Activated naive CD4-positive, alpha-beta T cell treated with anti-CD3 and anti-CD28 coated beads, Interleukin-2, amount 50 U/mL, for 24 hours (primary cell): ENCODE data around the gene FEM1B.
"Not testable (repeated sequence)": the region's sequence is repeated elsewhere in the genome, so short reads cannot be mapped to it uniquely, and the experiment has no call there.

Source experiments
- H3K27ac Mint-ChIP-seq: one replicate; pipeline ENCODE4 v1.8.0; 2021; ENCODE audit warnings: mild to moderate bottlenecking, mixed read lengths
- H3K27me3 Mint-ChIP-seq: one replicate; pipeline ENCODE4 v1.8.0; 2021; ENCODE audit warnings: mixed read lengths
- H3K36me3 Mint-ChIP-seq: one replicate; pipeline ENCODE4 v1.8.0; 2021; ENCODE audit warnings: mixed read lengths
- H3K4me1 Mint-ChIP-seq: one replicate; pipeline ENCODE4 v1.8.0; 2021; ENCODE audit warnings: mixed read lengths
- H3K4me3 Mint-ChIP-seq: one replicate; pipeline ENCODE4 v1.8.0; 2021; ENCODE audit warnings: mild to moderate bottlenecking, mixed read lengths
- H3K9me3 Mint-ChIP-seq: one replicate; pipeline ENCODE4 v1.8.0; 2021; ENCODE audit warnings: mixed read lengths

FEM1B gene

DNA sequence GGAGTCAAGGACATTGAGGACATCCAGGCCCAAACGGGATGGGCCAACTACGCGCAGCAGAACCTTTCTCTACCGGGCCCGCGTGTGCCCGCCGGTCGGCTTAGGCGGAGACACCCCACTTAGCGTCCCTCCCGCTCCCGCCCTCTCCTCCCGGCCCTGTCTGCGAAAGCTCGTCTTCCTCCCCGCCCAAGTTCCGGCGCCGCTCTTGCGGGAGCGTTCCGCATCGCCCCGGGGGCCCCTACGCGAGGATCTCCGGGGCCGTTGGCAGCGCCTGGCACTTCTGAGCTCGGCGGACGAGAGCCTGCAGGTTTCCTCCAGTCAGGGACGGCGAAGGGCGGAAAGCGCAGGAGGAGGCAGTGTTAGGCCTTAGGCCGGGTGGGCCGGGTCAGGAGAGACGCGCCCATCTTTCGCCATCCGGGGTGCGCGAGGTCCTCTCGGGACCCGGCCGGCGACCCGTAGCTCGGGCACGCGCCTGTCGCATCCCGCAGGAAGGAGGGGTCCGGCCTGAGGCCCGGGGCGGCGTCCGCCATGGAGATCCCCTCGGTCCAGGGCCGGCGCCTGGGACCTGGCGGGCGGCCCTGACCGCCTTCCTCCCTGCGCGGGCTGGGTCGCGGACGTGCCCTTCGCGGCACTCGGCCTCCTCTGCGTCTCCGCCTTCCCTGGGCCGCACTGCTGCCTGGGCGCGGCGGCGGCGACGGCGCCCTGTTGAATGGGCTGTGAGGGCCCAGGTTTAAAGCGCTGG lies at the start of gene FEM1B:
FEM1B (plus strand) TSS at position 143 of the 742 bp plus-strand sequence. CDS start 673 bp downstream, outside the sequence.
- Mint-ChIP-seq H3K4me1 (peaks cover 57% of the 10 kb centered on the region), H3K27ac (peak within 1 kb of the TSS; percentile 99), H3K27me3 (no peaks in the 10 kb centered on the region), H3K36me3 (peaks cover 8% of the 10 kb centered on the region), H3K4me3 (peak within 1 kb of the TSS; percentile 92), H3K9me3 (no peaks in the 10 kb centered on the region)

DNA sequence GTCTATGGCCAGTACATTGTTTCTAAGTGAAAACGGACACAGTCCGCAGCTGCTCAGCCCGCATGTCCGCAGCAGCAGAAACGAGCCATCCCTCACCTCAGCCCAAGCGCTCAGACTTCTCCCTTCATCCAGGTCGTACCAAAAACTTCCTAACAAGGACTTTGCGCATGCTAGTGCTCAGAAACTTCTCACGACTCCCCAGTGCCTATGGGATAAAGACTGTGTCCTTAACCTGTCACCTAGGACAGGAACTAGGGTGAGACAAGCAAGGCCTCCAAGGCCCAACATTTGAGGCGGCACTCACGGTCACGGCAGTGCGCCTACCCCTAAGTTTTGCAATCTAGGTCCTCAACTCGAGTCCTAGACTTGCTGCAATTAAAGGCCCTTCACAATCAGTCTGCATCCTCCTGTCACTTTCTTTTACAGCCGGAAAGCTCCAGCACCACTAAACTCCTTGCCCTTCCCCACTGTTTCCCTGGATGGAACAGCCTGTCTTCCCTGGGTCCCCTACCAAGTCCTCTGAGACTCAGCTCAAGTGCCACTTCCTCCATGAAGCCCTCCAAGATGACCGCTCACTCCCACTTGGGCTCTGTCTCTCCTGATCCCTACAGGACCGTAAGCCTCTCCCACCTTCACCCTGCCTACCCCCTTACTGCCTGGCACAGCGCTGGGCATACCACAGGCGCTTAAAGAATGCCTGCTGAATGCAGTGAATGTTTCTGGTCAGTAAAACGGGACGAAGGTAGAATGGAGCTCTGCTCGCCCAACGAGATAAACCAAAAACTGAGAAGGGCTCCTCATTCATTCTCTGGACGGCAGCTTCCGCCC lies 49.2 kb upstream of the FEM1B start:
- peaks cover 5% of the 10 kb centered on the region for H3K36me3 Mint-ChIP-seq
- H3K27ac Mint-ChIP-seq = peak overlapping the region; percentile 91
- peaks cover 52% of the 10 kb centered on the region for H3K4me1 Mint-ChIP-seq
- H3K27me3 Mint-ChIP-seq = no peaks in the 10 kb centered on the region
- no peaks in the 10 kb centered on the region for H3K9me3 Mint-ChIP-seq
- peak overlapping the region; percentile 97 for H3K4me3 Mint-ChIP-seq

DNA sequence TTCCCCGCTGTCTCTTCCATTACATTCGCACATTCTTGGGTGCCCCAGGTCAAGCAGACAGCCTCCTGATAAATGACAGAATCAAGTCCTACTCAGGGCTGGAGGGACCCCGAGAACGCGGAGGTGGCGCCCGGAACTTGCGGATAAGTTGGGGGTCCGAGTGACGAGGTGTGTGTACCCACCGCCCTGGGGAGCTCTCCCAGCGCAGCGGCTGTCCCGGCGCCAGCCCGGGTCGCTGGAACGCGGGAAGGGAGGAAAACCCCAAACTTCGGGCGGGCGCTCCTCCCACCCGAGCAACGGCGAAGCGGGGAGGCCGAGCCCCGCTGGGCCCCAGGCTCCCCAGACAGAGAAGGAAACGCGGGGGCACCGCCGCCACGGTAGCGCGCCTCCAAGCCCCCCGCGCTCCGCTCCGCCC lies 48.6 kb upstream of the FEM1B start:
- Mint-ChIP-seq H3K4me3 (peak overlapping the region; percentile 97), H3K9me3 (no peaks in the 10 kb centered on the region), H3K4me1 (peaks cover 52% of the 10 kb centered on the region), H3K36me3 (peaks cover 5% of the 10 kb centered on the region), H3K27me3 (no peaks in the 10 kb centered on the region), H3K27ac (peak overlapping the region; percentile 91)

DNA sequence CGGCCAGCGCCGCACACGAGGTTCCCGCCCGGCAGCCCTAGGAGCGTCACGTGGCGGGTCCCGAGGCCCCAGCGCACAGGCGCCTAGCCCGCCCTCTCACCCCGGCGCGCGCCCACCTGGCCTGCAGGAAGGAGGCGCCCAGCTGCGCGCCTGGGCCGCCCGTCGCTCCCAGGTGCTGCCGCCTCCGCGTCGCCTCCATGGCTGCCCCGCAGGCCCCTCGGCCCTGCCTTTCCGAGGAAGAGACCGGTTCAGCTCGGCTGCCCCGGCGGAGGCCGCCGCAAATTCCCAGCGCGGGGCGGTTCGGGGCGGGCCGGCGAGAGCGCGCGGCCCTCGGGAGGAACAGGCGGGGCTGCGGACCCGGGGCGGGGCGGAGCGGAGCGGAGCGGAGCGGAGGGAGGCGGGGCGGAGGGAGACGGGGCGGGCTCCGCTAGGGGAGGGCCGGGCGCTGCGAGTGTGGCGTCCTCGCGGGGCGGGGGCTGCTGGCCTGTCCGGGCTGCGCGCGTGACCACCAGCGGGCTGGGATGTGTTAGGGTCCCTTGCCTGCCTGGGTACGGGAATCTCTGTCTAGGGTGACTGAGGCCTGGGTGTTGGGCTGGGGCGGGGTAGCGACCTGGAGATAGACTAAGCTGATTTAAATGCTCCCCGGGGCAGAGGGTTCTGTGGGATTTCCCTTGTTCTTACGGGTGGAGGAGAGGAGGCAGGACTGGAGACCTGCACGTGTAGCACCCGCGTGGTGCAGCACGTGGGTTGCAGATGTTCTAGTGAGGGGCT lies 48.0 kb upstream of the FEM1B start, which contains the start of gene CLN6:
CLN6 (minus strand) TSS at position 343 of the 771 bp plus-strand sequence; CDS start at position 199, 144 bp downstream.
- Mint-ChIP-seq H3K36me3 (peaks cover 5% of the 10 kb centered on the region), H3K4me3 (peak within 1 kb of the TSS; percentile 97), H3K4me1 (peaks cover 49% of the 10 kb centered on the region), H3K9me3 (no peaks in the 10 kb centered on the region), H3K27ac (peak within 1 kb of the TSS; percentile 97), H3K27me3 (no peaks in the 10 kb centered on the region)

DNA sequence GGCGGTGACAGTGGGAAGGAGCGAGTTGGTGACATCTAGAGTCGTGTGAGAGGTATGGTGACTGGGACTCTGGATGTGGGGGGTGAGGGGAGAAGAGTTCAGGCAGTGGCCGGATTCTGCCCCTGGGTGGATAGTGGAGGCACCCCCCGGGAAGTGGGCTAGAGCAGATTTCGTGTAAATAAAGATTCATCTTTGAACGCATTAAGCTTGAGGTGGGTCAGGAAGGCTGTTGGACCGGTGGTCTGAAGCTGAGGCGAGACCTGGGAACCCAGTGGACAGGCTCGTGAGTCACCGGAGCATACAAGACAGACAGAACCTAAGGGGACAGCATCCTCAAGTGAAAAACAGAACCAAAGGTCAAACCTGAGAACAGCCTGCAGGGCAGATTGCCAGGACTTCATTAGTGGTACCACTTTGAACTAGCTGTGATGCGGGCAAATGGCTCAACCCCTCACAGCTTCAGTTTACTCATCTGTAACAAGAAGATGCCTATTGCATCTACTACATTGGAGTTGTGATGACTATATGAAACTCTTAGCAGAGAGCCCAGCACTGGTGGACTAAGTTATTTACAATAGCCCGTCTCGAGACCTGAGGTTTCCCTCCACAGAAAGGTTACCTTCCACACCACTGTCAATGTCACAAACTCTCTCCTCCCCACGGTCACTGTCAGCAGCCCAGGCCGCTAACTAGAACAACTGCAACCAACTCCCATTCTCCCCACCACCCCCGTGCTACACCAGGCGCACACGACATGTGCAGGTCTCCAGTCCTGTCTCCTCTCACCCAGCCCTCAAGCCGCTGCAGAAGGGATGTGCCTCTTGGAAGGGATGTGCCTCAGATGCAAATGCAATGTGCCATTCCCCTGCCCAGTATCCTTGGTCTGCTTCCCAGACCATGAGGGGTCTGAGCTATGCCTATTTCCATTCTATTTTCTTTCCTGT lies 47.1 kb upstream of the FEM1B start:
- H3K27ac Mint-ChIP-seq = peak overlapping the region; percentile 97
- no peaks in the 10 kb centered on the region for H3K27me3 Mint-ChIP-seq
- H3K36me3 Mint-ChIP-seq = peaks cover 3% of the 10 kb centered on the region
- peaks cover 41% of the 10 kb centered on the region for H3K4me1 Mint-ChIP-seq
- no peaks in the 10 kb centered on the region for H3K9me3 Mint-ChIP-seq
- peak overlapping the region; percentile 92 for H3K4me3 Mint-ChIP-seq

DNA sequence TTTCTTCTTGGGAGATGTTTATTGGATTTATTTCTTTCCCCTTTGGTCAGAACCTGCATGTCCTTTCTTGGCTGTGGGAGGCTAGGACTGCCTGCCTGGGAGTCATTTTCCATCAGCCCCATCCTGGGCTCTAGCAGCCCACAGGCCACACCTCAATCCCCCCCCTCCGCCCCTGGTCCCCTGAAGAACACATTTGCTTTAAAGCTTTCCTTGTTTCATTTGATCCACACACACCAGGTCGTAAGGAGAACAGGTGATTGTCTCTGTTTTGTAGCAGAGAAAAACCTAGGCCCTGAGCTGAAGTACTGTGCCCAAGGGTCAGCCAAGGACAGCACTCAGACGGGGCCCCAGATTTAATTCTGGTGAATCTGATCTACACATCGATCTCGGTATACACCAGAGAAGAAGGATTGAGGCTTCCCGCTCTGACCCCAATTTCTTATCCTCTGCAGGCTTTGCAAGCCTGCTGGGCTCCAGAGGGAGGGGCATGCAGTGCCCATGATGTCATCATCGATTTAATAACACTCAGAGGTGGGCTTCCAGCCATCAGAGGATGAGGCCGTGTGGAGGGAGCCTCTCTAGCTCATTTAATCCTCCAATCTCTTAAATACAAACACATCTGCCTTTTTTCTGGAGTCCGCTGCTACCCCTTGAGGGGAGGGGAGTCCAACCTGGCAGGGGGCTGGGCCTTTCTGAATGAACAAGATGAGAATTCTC lies 46.3 kb upstream of the FEM1B start:
- Mint-ChIP-seq H3K27ac (peak overlapping the region; percentile 1), H3K9me3 (no peaks in the 10 kb centered on the region), H3K4me3 (peak overlapping the region; percentile 77), H3K27me3 (no peaks in the 10 kb centered on the region), H3K4me1 (peaks cover 37% of the 10 kb centered on the region), H3K36me3 (peaks cover 3% of the 10 kb centered on the region)

DNA sequence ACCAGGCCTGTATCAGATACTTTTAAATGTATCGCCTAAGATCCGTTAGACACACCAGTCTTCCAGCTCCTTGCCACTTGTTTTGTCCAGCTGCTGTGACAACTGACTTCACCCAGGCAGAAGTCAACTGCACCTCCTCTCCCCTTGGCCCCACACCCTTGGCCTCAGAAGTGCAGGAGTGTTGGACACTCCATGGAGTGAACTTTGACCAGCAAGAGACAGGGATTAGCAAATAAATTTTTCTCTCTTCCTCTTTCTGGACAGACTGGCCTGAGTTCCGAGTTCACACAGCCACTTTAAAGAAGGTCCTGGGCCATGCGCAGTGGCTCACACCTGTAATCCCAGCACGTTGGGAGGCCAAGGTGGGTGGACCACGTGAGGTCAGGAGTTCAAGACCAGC lies 45.1 kb upstream of the FEM1B start:
- Mint-ChIP-seq H3K27ac (no peak overlapping the region), H3K27me3 (no peaks in the 10 kb centered on the region), H3K36me3 (peaks cover 3% of the 10 kb centered on the region), H3K4me1 (peaks cover 28% of the 10 kb centered on the region), H3K9me3 (no peaks in the 10 kb centered on the region), H3K4me3 (no peak overlapping the region)

DNA sequence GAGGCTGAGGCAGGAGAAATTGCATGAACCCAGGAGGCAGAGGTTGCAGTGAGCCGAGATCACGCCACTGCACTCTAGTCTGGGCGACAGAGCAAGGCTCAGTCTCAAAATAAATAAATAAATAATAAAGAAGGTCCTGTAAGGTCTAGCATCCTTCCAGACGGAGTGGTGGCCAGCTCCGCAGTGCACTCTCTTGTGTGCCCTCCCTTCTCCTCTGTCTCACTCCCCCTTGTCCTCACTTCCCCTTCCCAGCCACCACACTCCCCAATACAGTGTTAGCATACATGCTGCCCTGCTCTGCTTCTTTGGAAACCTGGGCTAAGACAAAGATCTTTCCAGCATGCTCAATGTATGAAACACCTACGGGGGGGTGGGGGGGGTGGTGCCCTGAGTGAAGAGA lies 44.6 kb upstream of the FEM1B start:
- no peak overlapping the region for H3K4me3 Mint-ChIP-seq
- H3K36me3 Mint-ChIP-seq = peaks cover 3% of the 10 kb centered on the region
- no peaks in the 10 kb centered on the region for H3K9me3 Mint-ChIP-seq
- peaks cover 23% of the 10 kb centered on the region for H3K4me1 Mint-ChIP-seq
- no peaks in the 10 kb centered on the region for H3K27me3 Mint-ChIP-seq
- H3K27ac Mint-ChIP-seq = no peak overlapping the region

DNA sequence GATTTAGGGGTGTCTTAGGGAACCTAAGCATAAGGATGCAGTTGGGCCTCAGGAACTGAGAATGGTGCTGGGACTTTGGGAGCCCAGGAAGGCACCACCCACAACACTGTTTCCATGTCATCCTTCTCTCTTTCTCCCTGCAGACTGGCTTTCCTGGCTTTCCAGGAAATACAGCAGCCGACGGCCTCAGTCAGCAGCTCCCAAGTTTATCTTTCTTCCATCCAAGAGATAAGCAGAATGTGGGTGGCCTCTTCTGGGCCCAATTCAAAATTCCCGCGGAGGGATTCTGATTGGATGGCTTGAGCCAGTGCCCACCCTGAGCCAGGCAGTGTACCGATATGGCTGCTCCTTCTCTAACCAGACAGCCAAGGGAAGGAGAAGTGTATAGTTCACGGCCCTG lies 43.5 kb upstream of the FEM1B start:
- H3K27me3 Mint-ChIP-seq = no peaks in the 10 kb centered on the region
- H3K4me1 Mint-ChIP-seq = peaks cover 14% of the 10 kb centered on the region
- no peak overlapping the region for H3K27ac Mint-ChIP-seq
- H3K4me3 Mint-ChIP-seq = no peak overlapping the region
- no peaks in the 10 kb centered on the region for H3K36me3 Mint-ChIP-seq
- no peaks in the 10 kb centered on the region for H3K9me3 Mint-ChIP-seq

DNA sequence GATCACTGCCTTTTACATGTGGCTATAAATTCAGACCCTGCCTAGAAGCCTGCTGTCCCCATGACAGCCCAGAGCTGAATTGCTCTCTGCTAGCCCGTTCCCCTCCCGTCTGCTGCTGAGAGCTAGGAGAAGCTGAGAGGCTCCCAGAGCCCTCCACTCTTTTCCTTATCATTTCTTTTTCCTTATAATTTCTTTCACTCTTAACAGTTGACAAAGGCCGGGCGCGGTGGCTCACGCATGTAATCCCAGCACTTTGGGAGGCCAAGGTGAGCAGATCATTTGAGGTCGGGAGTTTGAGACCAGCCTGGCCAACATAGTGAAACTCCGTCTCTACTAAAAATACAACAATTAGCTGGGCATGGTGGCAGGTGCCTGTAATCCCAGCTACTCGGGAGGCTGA lies 43.0 kb upstream of the FEM1B start:
- H3K4me1 Mint-ChIP-seq = peaks cover 14% of the 10 kb centered on the region
- not testable (repeated sequence) for H3K36me3 Mint-ChIP-seq, H3K9me3 Mint-ChIP-seq, H3K4me3 Mint-ChIP-seq, H3K27me3 Mint-ChIP-seq, H3K27ac Mint-ChIP-seq

DNA sequence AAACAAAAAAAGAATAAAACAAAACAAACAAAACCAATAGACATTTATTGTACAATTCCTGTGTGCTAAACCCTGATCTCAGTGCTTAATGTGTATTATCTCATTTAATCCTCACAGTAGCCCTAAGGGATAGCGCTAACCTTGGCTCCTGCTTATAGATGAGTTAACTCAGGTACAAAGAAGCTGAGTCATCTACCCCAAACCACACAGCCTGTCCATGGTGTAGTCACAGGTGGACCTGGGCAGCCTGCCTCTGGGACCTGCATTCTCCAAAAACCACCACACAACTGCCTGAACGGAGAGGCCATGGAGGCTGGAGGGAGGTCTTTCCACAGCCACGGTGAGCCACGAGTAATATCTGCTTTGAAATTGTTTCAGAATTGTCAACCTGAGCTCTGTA lies 42.5 kb upstream of the FEM1B start:
- Mint-ChIP-seq H3K9me3 (no peaks in the 10 kb centered on the region), H3K27me3 (no peaks in the 10 kb centered on the region), H3K36me3 (no peaks in the 10 kb centered on the region)

DNA sequence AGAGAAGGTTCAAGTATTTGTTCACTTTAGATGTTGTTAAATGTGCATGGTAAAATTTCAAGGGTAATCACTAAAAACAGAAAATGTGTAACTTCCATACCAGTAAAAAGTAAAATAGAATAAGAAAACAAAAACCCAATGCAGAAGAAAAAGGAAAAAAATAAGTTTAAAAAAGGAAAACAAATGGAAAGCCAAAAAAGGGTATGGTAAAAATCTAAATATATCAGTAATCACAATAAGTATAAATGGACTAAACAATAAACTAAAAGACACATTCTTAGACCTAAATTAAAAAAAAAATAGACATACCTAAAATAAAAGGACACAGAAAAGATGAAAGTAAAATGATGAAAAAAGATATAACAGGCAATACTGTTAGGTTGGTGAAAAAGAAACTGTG lies 38.5 kb upstream of the FEM1B start:
- Mint-ChIP-seq H3K9me3 (no peaks in the 10 kb centered on the region), H3K27ac (no peak overlapping the region), H3K4me3 (no peak overlapping the region), H3K4me1 (no peaks in the 10 kb centered on the region), H3K27me3 (no peaks in the 10 kb centered on the region), H3K36me3 (peaks cover 5% of the 10 kb centered on the region)

More for the DNA sequence above, 42.5 kb upstream of the FEM1B start:
- Mint-ChIP-seq H3K4me3 (no peak overlapping the region), H3K27ac (no peak overlapping the region), H3K4me1 (peaks cover 10% of the 10 kb centered on the region)

DNA sequence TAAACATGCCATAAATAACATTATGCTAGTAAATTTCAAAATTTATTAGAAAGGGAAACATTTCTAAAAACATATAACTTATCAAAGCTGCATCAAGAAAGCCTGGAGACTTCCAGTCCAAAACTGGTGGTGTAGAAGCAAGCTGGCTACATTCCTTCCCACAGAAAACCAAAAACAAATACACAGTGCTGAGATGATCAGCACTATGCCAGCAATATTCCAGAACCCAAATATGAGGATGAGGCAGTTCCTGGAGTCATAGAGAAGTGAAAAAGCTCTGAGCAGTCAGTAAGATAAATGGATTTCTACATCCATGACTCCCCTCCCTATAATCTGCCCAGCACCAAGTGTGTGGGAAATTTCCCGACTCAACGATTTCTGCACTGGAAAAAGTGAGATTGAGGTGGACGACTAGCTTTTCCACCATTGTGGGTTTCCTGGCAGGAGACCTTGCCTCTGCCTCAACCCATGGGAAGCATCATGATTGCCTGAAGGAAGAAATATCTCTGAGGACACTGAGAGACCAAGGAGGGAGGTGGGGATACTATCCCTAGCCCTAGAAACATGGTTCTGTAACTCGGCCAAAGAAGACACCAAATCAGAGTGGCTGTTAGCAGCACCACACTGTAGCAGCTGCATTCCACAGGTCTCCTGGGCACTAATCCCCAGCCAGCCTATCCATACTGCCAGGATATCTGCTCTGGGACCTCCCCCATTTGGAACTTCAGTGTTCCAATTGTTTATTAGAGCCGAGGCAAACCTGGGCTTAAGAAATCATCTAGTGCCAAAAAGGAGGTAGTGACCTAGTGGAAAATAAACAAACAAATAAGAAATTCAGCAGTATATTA lies 36.2 kb upstream of the FEM1B start:
- H3K4me3 Mint-ChIP-seq = no peak overlapping the region
- H3K4me1 Mint-ChIP-seq = no peaks in the 10 kb centered on the region
- H3K27ac Mint-ChIP-seq = no peak overlapping the region
- H3K27me3 Mint-ChIP-seq = no peaks in the 10 kb centered on the region
- peaks cover 7% of the 10 kb centered on the region for H3K36me3 Mint-ChIP-seq
- H3K9me3 Mint-ChIP-seq = peaks cover 7% of the 10 kb centered on the region
